ENCODE data around the gene CERS1.
A peak's percentile ranks its signal among the peaks of the same experiment; 100 is the strongest.

CERS1 gene, protein sequence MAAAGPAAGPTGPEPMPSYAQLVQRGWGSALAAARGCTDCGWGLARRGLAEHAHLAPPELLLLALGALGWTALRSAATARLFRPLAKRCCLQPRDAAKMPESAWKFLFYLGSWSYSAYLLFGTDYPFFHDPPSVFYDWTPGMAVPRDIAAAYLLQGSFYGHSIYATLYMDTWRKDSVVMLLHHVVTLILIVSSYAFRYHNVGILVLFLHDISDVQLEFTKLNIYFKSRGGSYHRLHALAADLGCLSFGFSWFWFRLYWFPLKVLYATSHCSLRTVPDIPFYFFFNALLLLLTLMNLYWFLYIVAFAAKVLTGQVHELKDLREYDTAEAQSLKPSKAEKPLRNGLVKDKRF

DNA sequence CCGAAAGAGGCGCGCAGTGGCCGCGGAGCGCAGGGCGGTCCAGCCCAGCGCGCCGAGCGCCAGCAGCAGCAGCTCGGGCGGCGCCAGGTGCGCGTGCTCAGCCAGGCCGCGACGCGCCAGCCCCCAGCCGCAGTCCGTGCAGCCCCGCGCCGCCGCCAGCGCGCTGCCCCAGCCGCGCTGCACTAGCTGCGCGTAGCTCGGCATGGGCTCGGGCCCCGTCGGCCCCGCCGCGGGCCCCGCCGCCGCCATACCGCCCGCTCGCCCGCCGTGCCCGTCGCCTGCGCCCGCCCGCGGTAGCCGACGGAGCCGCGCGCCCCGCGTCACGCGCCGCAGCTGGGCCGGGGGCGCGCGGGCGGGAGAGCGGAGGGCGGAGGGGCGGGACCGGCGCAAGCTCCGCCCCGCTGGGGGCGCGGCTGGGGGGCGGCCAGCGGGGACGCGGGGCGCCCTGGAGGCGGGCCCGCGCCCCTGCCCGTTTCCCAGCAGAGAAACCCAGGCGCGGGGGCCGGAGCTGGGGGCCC, at the start of gene CERS1:
Gene CERS1, minus strand, starts transcription at position 335 of the 518 bp plus-strand sequence. Its CDS starts 86 bp downstream, at position 249.
- no peak for DNase-seq (ENCODE audit: low read depth in 3 of 3)

DNA sequence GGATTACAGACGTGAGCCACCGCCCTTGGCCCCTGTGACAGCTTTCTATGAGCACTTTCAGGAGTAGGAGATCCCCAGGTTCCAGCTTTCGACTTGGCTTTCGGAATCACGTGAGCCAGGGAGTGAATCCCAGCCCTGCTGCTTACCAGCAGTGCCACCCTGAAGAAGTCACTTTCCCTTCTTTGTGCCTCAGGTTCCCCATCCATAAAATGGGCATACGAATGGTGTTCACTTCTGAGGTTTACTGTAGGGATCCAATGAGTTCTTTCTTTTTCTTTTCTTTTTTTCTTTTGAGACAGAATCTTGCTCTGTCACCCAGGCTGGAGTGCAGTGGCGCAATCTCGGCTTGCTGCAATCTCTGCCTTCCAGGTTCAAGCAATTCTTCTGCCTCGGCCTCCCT, 49.3 kb upstream of the CERS1 start:
- DNase-seq (ENCODE audit: low read depth in 3 of 3) = no peak

DNA sequence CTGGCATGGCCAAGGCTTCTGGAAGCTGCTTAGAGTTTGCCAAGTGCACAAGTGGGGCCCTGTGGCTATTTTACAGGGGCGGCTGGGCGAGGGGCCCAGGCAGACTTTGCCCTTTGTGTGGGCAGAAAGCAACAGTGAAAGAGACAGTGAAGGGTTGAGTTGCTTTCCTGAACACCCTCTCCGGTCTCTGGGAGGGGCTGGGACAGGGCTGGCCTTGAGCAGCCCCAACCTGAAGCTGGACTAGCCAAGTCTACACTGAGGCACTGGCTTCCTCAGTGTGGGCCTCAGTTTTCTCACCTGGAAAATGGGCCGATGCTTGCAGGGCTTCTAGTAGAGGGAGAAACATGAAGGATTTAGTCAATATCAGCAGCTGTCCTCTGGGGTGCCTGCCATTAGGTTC, 47.5 kb upstream of the CERS1 start:
- no peak for DNase-seq (ENCODE audit: low read depth in 3 of 3)

DNA sequence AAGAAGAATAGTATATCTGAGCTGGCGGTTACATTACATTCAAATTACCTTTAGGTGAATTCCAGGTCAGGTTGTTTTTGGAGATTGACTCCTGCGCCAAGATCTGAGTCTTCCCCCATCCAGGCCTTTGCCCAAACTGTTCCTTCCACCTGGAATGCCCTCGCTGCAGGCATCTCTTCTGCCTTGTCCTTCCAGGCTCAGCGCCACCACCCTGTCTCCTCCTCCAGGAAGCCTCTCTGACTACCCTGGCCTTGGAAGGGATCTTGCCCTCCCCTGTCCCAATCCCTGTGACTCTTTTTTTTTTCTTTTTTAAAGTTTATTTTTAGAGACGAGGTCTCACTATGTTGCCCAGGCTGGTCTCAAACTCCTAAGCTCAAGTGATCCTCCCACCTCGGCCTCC, 46.7 kb upstream of the CERS1 start:
- no peak for DNase-seq (ENCODE audit: low read depth in 3 of 3)

DNA sequence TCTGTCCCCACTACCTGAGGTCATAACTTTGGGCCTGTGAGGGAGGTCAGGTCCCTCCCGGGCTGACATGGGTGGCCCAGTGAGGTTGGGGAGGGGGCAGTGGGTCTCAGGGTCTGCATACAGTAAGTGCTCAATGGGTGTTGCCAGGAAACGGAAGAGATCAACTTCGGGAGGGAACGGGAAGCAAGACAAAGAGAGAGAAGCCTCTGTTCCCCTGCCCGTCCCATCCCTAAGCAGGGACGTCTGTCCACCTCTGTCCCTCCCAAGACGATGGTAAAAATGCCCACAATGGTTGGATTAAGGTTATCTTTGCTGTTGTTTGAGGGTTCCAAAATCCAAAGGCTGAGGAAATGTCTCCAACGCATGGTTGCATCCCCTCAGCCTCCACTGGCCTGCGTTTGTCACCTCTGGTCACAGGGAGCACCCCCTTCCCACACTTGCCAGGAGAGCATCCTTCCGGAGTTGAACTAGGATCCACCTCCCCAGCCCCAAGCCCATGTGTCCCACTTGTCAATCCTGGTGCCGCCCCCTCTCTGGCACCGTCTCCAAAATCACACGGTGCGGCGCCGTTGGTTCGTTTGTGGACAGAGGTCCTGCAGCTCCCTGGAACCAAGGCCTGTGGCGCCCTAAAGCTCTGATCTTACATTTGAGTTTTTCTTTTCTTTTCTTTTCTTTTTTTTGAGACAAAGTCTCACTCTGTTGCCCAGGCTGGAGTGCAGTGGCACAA, 45.8 kb upstream of the CERS1 start:
- DNase-seq (ENCODE audit: low read depth in 3 of 3) = no peak

DNA sequence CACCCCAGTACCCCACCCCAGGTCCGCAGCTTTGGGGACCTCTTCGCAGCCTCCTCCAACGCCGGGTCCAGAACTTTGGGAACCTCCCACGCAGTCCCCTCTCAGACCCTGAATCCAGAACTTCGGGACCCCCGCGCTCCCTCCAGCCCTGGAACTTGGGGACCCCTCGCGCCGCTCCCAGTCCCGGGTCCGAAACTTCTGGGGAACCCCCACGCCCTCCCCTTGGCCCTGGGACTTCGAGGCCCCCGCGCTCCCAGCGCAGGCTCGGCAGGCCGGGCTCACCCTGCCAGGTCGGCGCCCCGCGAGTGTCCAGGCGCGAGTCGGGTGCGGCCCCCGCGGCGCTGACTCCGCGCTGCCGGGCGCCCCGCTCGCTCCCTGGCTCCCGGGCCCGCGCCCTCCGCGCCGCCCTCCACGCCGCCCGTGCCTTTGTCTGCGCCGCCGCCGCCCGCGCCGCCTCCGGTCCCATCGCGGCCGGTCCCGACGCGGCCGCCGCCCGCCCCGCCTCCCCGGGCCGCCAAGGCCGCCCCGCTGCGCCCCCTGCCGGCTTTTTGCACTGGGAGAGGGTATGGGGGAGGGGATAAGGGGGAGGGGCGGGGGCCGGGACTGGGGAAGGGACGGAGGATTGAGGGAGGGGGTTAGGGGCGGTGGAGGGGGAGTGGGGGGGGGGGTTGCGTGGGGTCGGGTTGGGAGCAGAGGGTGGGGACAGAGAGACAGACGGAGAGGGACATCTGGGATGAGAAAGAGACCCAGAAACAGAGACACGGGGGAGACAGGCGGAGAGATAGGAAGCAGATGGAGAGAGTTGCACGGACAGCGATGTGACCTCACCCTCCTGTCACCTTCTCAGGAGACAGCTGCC, 45.0 kb upstream of the CERS1 start, which contains the start of gene HOMER3:
Gene HOMER3, minus strand, starts transcription at position 449 of the 859 bp plus-strand sequence. CDS start 2,235 bp downstream, outside the sequence.
- DNase-seq (ENCODE audit: low read depth in 3 of 3) = peak; percentile 61 to 72 (median 64)

DNA sequence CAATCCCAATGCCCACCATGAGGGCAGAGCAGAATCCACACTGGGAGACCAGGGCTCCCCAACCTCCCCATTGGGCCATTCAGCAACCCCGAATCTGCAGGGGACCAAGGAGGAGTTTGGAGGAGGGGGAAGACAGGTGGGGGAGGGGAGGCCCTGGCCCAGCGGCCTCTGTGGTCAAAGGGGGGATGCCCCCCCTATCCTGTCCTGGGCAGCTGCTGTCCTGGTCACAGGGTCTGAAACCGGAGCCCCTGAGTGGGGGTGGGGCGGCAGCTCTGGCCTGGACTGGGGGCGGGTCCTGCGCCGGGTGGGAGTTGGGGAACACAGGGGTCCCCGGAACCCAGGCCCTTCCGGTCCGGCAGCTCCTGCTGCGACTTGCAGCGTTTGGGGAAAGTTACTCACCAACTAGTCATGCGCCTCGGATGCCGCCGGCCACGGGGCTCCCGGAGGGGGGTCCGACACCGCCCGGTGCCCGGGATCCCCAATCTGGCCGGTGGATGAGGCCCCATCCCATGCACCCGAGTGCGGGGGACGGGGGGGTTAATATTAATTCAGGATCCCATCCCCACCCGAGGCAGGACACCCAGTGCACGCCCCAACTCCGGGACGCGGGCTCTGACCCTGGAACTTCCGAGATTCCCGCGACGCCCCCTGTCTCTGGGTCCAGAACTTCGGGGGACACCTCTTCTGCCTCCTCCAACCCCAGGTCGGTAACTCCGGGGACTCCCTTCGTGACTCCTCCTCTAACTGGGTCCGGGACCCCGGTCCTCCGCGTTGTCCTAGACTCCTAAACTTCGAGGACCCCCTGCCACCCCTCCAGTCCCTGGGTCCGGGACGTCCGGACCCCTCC, 44.2 kb upstream of the CERS1 start:
- no peak for DNase-seq (ENCODE audit: low read depth in 3 of 3)

DNA sequence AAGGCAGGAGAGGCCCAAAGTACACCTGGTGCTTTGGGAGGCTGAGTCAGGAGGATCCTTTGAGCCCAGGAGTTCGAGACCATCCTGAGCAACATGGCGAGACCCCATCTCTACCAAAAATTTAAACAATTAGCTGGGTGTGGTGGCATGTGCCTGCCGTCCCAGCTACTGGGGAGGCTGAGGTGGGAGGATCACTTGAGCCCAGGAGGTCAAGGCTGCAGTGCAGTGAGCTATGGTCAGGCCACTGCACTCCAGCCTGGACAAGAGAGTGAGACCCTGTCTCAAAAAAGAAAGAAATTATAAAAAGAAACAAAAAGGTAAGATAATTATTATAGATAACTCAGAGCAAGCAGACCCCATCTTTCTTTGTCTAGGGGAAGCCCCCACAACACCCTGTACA, 43.2 kb upstream of the CERS1 start:
- no peak for DNase-seq (ENCODE audit: low read depth in 3 of 3)

DNA sequence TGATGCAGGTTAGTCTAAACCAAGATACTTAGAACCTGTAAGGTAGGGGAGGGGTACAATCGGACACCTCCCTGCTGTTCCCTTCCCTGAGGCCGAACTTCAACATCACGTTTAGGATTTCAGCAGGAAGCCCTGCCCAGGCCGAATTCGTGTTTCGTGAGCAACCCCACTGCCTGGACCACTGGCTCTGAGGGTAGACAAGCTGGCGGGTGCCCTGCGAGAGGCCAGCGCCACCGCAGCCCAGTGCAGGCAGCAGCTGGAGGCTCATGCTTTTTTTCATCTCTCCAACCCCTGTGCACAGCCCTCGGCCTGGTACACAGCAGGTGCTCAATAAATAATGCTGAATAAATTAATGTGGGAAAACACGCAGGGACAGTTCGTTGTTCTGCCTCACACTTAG, 37.3 kb upstream of the CERS1 start:
- no peak for DNase-seq (ENCODE audit: low read depth in 3 of 3)

DNA sequence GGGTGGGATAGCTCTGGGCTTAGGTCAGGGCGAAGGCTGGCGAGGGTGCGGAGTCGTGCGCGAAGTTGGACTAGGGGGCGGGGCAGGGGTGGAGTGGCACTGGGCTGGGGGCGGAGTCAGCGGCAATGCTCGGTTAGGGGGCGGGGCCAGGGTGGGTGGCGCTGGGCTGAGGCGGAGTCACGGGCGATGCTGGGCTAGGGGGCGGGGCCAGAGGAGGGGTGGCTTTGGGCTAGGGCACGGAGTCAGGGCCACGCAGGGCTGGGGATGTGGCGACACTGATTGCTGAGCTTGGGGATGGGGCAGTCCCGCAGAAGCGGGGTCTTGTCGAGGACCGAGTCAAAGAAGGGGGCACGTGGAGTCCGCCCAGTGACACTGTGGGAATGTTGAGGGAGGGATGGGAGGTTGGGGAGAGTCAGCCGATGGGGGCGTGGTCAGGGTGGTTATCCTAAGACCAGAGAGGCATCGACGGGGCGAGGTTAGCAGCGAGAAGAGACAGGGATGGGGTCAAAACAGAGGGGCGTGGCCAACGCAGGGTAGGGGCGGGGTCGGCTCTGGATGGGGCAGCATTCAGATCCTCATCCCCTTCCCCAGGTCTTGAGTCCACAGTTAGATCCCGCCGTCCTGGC, 36.4 kb upstream of the CERS1 start:
- DNase-seq (ENCODE audit: low read depth in 3 of 3) = peak; percentile 70 to 87 (median 73)

DNA sequence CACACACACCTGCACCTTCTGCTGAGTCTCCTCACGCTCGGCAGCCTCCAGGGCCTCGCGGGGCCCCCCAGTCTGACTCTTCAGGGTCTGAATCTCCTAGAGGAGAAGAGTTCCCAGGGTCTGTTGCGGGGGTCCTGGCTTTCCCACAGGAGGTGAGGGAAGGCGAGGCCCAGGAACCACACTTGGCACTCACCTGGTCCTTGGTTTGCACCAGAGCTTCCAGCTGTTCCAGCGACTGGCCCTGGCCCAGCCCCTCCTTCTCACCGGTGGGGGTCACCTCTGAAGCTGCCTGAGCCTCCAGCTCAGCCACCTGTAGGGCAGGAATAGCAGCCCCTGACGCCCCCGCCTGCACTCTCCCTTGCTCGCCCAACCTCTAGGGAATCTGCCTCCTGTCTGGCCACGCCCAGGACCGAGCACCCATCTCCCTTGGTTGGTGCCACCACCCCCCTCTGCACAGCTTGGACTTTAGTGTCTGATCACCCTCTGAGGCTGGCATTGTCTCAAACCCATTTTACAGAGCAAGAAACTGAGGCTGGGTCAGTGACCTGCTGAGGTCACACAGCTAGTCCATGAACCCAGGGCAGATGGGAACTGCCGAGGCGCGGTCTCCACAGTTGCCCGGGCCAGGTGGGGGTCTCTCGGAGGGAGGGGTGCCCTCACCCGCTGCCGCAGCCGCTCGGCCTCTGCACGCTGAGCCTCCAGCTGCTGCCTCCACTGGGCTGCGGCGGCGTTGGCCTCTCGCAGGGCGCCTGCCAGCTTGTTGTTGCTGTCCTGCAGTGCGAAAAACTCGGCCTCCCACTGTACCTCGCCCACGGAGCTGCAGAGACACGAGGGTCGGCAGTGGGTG, 35.6 kb upstream of the CERS1 start:
- DNase-seq (ENCODE audit: low read depth in 3 of 3) = no peak

DNA sequence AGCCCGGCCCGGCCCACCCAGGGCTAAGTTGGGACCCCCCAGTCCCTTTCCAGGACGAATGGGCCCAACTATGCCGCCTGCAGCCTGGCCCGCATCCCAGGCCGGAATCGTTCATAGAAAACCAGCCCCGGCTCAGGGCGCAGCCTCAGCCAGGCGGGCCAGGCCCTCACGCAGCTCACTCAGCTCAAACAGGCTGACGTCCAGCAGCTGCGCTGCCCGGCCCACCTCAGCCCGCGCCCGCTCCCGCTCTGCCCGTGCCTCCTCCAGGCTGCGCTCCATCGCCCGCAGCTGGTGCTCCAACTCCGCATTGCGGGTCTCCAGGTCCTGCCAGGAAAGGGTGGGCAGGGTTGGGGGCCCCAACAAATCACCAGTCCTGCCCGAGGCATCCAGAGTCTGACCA, 33.4 kb upstream of the CERS1 start:
- no peak for DNase-seq (ENCODE audit: low read depth in 3 of 3)

DNA sequence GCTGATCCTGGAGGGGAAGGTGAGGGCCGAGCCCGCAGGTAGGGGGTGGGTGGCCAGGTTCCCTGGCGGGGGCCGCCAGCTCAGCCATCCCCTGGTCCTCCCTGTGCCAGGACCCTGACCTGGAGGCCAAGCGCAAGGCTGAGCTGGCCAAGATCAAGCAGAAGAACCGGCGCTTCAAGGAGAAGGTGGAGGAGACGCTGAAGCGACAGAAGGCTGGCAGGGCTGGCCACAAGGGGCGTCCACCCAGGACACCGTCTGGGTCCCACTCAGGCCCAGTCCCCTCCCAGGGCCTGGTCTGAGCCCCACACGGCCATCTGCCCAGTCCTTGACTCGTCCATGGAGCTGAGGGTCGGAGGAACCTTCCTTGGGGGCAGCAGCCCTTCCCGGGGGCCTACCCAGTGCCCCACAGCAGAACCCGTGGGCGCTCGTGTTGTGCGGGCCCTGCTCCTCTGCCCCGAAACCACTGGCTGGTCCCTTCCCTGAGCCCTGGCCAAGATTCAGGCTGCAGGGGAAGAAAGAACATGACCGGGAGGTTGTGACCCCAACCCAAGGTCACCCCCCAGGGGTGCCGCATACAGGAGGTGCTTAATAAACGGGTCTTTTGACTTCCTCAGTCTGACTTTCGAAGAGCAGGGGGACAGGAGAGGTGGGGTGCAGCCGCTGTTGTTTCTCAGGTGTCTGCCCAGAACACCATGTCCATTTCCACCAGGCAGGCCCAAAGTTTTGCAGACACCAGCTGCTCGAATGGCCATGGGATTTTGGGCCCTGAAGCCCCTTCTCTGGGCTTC, 32.3 kb upstream of the CERS1 start:
- no peak for DNase-seq (ENCODE audit: low read depth in 3 of 3)

DNA sequence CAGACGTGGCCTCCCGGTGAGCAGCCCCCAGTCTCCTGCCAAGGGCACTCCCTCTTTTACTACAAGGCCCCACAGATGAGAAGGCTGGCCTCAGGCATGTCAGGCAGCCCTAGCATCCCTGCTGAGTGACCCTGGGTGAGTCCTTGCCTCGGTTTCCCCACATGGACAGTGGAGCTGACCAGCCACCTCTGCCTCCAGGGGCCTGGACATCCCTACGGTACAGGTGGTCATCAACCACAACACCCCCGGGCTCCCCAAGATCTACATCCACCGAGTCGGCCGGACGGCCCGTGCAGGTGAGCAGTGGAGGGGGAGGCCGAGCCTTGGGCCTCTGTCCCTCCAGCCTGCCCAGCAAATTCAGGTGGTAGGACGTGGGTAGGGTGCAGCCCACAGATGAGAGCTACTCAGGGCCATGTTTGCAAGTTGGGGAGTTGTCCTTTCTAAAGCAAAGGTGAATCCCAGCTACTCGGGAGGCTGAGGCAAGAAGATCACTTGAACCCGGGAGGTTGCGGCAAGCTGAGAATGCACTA, 28.8 kb upstream of the CERS1 start:
- DNase-seq (ENCODE audit: low read depth in 3 of 3) = no peak

DNA sequence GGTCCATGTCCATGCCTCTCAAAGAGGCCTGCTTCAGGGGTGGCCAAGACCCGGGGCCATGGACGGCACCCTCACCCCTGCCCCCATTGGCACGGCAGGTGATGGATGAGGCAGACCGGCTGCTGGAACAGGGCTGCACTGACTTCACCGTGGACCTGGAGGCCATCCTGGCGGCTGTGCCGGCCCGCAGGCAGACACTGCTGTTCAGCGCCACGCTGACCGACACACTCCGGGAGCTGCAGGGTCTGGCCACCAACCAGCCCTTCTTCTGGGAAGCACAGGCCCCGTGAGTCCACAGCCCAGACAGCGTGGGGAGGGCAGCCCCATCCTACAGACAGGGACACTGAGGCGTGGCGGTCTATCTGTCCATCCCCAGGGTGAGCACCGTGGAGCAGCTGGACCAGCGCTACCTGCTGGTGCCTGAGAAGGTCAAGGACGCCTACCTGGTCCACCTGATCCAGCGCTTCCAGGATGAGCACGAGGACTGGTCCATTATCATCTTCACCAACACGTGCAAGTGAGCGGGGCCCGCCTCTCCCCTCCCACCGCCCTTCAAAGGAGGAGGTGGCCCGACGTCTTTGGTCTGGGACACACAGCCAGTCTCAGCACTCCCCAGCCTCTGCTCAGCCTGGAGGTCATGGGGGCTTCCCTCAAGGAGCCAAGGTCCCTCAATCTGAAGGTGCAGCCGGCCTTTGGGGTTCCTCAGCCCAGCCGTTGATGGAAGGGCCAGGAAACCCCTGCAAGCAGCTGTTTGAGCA, 26.4 kb upstream of the CERS1 start:
- no peak for DNase-seq (ENCODE audit: low read depth in 3 of 3)

DNA sequence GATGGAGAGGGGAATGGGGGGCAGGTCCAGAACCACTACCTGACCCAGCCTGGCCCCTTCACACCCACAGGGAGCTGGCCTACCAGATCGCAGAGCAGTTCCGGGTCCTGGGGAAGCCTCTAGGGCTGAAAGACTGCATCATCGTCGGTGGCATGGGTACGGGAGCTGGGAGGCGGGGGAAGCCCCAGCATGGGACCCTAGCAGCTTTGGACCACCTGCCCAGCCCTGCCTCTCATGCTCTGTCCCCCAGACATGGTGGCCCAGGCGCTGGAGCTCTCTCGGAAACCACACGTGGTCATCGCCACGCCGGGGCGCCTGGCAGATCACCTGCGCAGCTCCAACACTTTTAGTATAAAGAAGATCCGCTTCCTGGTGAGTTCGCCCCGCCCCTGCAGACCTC, 25.6 kb upstream of the CERS1 start:
- no peak for DNase-seq (ENCODE audit: low read depth in 3 of 3)

DNA sequence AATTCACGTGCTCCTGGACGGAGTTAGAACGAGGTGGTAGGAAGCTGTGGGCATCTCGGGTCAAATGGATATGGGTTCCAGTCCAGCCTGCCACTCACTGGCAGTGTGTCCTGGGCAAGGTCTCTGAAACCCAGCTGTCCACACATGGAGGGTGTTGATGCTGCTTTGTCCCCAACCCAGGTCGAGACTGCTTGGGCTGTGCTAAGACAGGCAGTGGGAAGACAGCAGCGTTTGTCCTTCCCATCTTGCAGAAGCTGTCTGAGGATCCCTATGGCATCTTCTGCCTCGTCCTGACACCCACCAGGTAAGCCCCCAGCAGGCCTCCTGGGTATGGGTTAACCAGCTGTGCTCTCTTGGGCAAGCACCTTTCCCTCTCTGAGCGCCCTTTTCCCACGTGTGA, 24.4 kb upstream of the CERS1 start:
- DNase-seq (ENCODE audit: low read depth in 3 of 3) = no peak

DNA sequence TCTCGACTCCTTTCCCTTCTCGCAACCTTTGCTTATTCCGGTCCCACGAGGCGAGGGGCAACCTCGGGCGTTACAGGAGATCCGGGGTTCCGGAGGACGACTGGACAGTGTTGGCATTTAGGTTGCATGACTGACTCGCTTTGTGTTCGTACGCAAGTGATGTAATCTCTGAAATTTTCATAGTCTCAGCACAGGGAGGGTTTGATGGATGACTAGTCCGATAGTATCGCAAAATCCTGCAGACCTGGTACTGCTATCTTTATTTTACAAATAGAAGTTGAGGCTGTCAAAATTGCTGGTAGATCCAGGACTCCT, 23.9 kb upstream of the CERS1 start:
- DNase-seq (ENCODE audit: low read depth in 3 of 3) = no peak
